ENCODE results near the gene ATP11B. TPM values are rescaled to one million over a fixed set of nuclear protein-coding genes. Genes with fewer than 3 reads are reported as not detected.

The ATP11B gene
- total RNA-seq, 1 donor from 2014 or later, result 73.2 TPM

GRCh38 chr3:182902236-182902635 is 108.9 kb downstream of the ATP11B start:
- H3K36me3 Mint-ChIP-seq (ENCODE audit: low read depth), result peaks cover 19% of the 10 kb centered on the region
- DNase-seq (ENCODE audit: low spot score), result no peak

DNA sequence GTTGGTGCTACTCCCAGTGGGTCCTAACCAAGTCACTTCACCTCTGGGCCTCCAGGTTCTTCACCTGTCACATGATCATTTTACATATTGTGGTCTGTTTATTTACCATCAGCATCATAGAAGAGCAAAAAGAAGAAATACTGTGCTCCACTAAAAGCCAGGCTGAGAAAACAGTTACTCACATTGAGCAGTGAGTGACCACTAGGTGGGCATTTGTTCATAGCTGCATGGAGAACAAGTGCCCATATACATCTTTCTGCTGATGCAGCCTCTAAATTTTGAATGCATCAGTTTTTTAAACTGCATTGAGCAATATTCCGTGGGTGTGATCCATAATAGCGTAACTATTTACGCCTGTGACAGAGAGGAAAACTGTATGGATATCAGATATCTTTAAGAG is 110.9 kb downstream of the ATP11B start:
- peaks cover 17% of the 10 kb centered on the region for H3K36me3 Mint-ChIP-seq (ENCODE audit: low read depth)
- H3K4me1 Mint-ChIP-seq (ENCODE audit: low read depth), result no peaks in the 10 kb centered on the region
- H3K9me3 Mint-ChIP-seq (ENCODE audit: low read depth), result no peaks in the 10 kb centered on the region
- H3K4me3 Mint-ChIP-seq (ENCODE audit: unreplicated experiment), result no peak overlapping the region
- no peak for DNase-seq (ENCODE audit: low spot score)
- no peak overlapping the region for H3K27ac Mint-ChIP-seq (ENCODE audit: unreplicated experiment)
- TF ChIP-seq, protein P1, sequence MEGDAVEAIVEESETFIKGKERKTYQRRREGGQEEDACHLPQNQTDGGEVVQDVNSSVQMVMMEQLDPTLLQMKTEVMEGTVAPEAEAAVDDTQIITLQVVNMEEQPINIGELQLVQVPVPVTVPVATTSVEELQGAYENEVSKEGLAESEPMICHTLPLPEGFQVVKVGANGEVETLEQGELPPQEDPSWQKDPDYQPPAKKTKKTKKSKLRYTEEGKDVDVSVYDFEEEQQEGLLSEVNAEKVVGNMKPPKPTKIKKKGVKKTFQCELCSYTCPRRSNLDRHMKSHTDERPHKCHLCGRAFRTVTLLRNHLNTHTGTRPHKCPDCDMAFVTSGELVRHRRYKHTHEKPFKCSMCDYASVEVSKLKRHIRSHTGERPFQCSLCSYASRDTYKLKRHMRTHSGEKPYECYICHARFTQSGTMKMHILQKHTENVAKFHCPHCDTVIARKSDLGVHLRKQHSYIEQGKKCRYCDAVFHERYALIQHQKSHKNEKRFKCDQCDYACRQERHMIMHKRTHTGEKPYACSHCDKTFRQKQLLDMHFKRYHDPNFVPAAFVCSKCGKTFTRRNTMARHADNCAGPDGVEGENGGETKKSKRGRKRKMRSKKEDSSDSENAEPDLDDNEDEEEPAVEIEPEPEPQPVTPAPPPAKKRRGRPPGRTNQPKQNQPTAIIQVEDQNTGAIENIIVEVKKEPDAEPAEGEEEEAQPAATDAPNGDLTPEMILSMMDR (IDR thresholded peaks at IDR 0.05), result peak; percentile 48
- no peaks in the 10 kb centered on the region for H3K27me3 Mint-ChIP-seq (ENCODE audit: low read depth)

More at GRCh38 chr3:182902236-182902635, 108.9 kb downstream of the ATP11B start:
- Mint-ChIP-seq H3K9me3 (ENCODE audit: low read depth) (no peaks in the 10 kb centered on the region), H3K4me1 (ENCODE audit: low read depth) (no peaks in the 10 kb centered on the region), H3K27ac (ENCODE audit: unreplicated experiment) (no peak overlapping the region), H3K4me3 (ENCODE audit: unreplicated experiment) (no peak overlapping the region), H3K27me3 (ENCODE audit: low read depth) (no peaks in the 10 kb centered on the region)
- TF ChIP-seq, protein P1 (IDR thresholded peaks at IDR 0.05), result no peak

- Mint-ChIP-seq H3K4me1 (ENCODE audit: low read depth) (no peaks in the 10 kb centered on the region), H3K27ac (ENCODE audit: unreplicated experiment) (no peak overlapping the region), H3K4me3 (ENCODE audit: unreplicated experiment) (no peak overlapping the region), H3K27me3 (ENCODE audit: low read depth) (no peaks in the 10 kb centered on the region), H3K36me3 (ENCODE audit: low read depth) (peaks cover 14% of the 10 kb centered on the region), H3K9me3 (ENCODE audit: low read depth) (no peaks in the 10 kb centered on the region)
- TF ChIP-seq, protein P1 (IDR thresholded peaks at IDR 0.05), result no peak
- no peak for DNase-seq (ENCODE audit: low spot score)
These were observed 112.3 kb downstream of the ATP11B start for GRCh38 chr3:182905623-182906022.

- Mint-ChIP-seq H3K27me3 (ENCODE audit: low read depth) (no peaks in the 10 kb centered on the region), H3K4me1 (ENCODE audit: low read depth) (no peaks in the 10 kb centered on the region), H3K9me3 (ENCODE audit: low read depth) (no peaks in the 10 kb centered on the region), H3K36me3 (ENCODE audit: low read depth) (peaks cover 14% of the 10 kb centered on the region), H3K27ac (ENCODE audit: unreplicated experiment) (no peak overlapping the region), H3K4me3 (ENCODE audit: unreplicated experiment) (no peak overlapping the region)
- no peak for DNase-seq (ENCODE audit: low spot score)
- TF ChIP-seq, protein P1 (IDR thresholded peaks at IDR 0.05), result no peak
These were observed 112.7 kb downstream of the ATP11B start for GRCh38 chr3:182906036-182906435.

GRCh38 chr3:182908471-182908870 is 115.2 kb downstream of the ATP11B start:
- Mint-ChIP-seq H3K27ac (ENCODE audit: unreplicated experiment) (no peak overlapping the region), H3K4me1 (ENCODE audit: low read depth) (no peaks in the 10 kb centered on the region), H3K27me3 (ENCODE audit: low read depth) (no peaks in the 10 kb centered on the region), H3K9me3 (ENCODE audit: low read depth) (no peaks in the 10 kb centered on the region), H3K36me3 (ENCODE audit: low read depth) (peaks cover 8% of the 10 kb centered on the region), H3K4me3 (ENCODE audit: unreplicated experiment) (no peak overlapping the region)
- DNase-seq (ENCODE audit: low spot score), result no peak
- TF ChIP-seq, protein P1 (IDR thresholded peaks at IDR 0.05), result no peak
